Mesothelial cell of epicardium (in vitro differentiated cells): ENCODE data around the gene PCDHB16. TPM values are rescaled to one million over a fixed set of nuclear protein-coding genes. Genes with fewer than 3 reads are reported as not detected.
"Not testable (repeated sequence)": the region's sequence is repeated elsewhere in the genome, so short reads cannot be mapped to it uniquely, and the experiment has no call there.

Experiments
- DNase-seq, 2 experiments: peaks; one replicate each; pipeline ENCODE4 v3.0.0; 2021; ENCODE audit warnings: low spot score in 2 of 2; ENCODE audit not compliant: unreplicated experiment in 2 of 2
- H3K27ac Mint-ChIP-seq: 2 replicates; pipeline ENCODE4 v1.8.0; 2021; ENCODE audit warnings: mixed read lengths
- H3K27me3 Mint-ChIP-seq: 2 replicates; pipeline ENCODE4 v1.8.0; 2021; ENCODE audit warnings: low read depth, mixed read lengths
- H3K36me3 Mint-ChIP-seq: 2 replicates; pipeline ENCODE4 v1.8.0; 2021; ENCODE audit warnings: mixed read lengths
- H3K4me1 Mint-ChIP-seq: 2 replicates; pipeline ENCODE4 v1.8.0; 2021; ENCODE audit warnings: mixed read lengths
- H3K4me3 Mint-ChIP-seq: 2 replicates; pipeline ENCODE4 v1.8.0; 2021; ENCODE audit warnings: mild to moderate bottlenecking, moderate library complexity, mixed read lengths
- H3K9me3 Mint-ChIP-seq: 2 replicates; pipeline ENCODE4 v1.8.0; 2021; ENCODE audit warnings: mixed read lengths
- CTCF ChIP-seq: fragments of 200-600 bp; sonication (generic); IDR thresholded peaks from one replicate; pipeline ENCODE4 v1.5.0; 2021; ENCODE audit warnings: antibody characterized with exemption; ENCODE audit not compliant: unreplicated experiment
- total RNA-seq: library from RNA; stranded (reverse); gene quantifications from 3 replicates; pipeline ENCODE4 v1.2.1, GENCODE V29; 2021

PCDHB16 gene
- total RNA-seq, 1 donor from 2014 or later: 24.4 TPM

GRCh38 chr5:141186897-141187512 lies 4.8 kb downstream of the PCDHB16 start, which contains the start of gene PCDHB9:
TSS of gene PCDHB9 (plus strand) at chr5:141187161. CDS start at chr5:141187319, 158 bp downstream.
- no peak for DNase-seq
- Mint-ChIP-seq H3K36me3 (peaks cover 66% of the 10 kb centered on the region), H3K27ac (peak within 1 kb of the TSS; percentile 48), H3K4me3 (peak within 1 kb of the TSS; percentile 59), H3K9me3 (peaks cover 66% of the 10 kb centered on the region), H3K27me3 (no peaks in the 10 kb centered on the region), H3K4me1 (no peaks in the 10 kb centered on the region)
- peak; percentile 60 for TF ChIP-seq CTCF

GRCh38 chr5:141188682-141189081 lies 6.5 kb downstream of the PCDHB16 start:
- not testable (repeated sequence) for H3K4me1 Mint-ChIP-seq

GRCh38 chr5:141189131-141189530 lies 6.9 kb downstream of the PCDHB16 start:
- not testable (repeated sequence) for H3K27me3 Mint-ChIP-seq, H3K4me1 Mint-ChIP-seq, DNase-seq, H3K4me3 Mint-ChIP-seq, H3K27ac Mint-ChIP-seq
- H3K36me3 Mint-ChIP-seq: peaks cover 63% of the 10 kb centered on the region
- H3K9me3 Mint-ChIP-seq: peaks cover 61% of the 10 kb centered on the region

More at GRCh38 chr5:141188682-141189081, 6.5 kb downstream of the PCDHB16 start:
- H3K4me3 Mint-ChIP-seq, DNase-seq, H3K27me3 Mint-ChIP-seq, H3K27ac Mint-ChIP-seq: not testable (repeated sequence)
- H3K9me3 Mint-ChIP-seq: peaks cover 62% of the 10 kb centered on the region
- peaks cover 63% of the 10 kb centered on the region for H3K36me3 Mint-ChIP-seq

- Mint-ChIP-seq H3K36me3 (peaks cover 54% of the 10 kb centered on the region), H3K27me3 (no peaks in the 10 kb centered on the region), H3K4me1 (no peaks in the 10 kb centered on the region), H3K4me3 (peak within 1 kb of the TSS; percentile 46), H3K27ac (no peak within 1 kb of the TSS), H3K9me3 (peaks cover 55% of the 10 kb centered on the region)
- DNase-seq: no peak
- TF ChIP-seq CTCF: peak; percentile 28
Observed at GRCh38 chr5:141192110-141192725, 10.0 kb downstream of the PCDHB16 start, which contains the start of gene PCDHB10. TSS of gene PCDHB10 (plus strand) at chr5:141192353. CDS start at chr5:141192553, 200 bp downstream.

- not testable (repeated sequence) for H3K27me3 Mint-ChIP-seq, H3K4me3 Mint-ChIP-seq, H3K27ac Mint-ChIP-seq, H3K4me1 Mint-ChIP-seq, DNase-seq
- Mint-ChIP-seq H3K36me3 (peaks cover 56% of the 10 kb centered on the region), H3K9me3 (peaks cover 65% of the 10 kb centered on the region)
Observed at GRCh38 chr5:141194332-141194731, 12.1 kb downstream of the PCDHB16 start.

- DNase-seq: no peak
- Mint-ChIP-seq H3K36me3 (peaks cover 65% of the 10 kb centered on the region), H3K9me3 (peaks cover 73% of the 10 kb centered on the region), H3K4me1 (no peaks in the 10 kb centered on the region), H3K4me3 (no peak overlapping the region), H3K27me3 (no peaks in the 10 kb centered on the region), H3K27ac (no peak overlapping the region)
- no peak for TF ChIP-seq CTCF
Observed at GRCh38 chr5:141196363-141196762, 14.2 kb downstream of the PCDHB16 start.
